HEK293 (cell line): Measurements from ENCODE around the gene SRSF8.
"Not testable (repeated sequence)": the region's sequence is repeated elsewhere in the genome, so short reads cannot be mapped to it uniquely, and the experiment has no call there.

Source experiments
- CTCF ChIA-PET: fragments of 350-600 bp; formaldehyde crosslinking; extraction: SDS; loops from one replicate; lab custom pipeline; 2021; ENCODE audit warnings: antibody characterized with exemption; lab: Yijun Ruan, JAX
- POLR2A ChIA-PET: fragments of 300-600 bp; formaldehyde crosslinking; extraction: SDS; loops from one replicate; lab custom pipeline; 2020; ENCODE audit warnings: antibody characterized with exemption, inconsistent platforms; lab: Yijun Ruan, JAX
- H3K27ac ChIP-seq: fragments of 200-500 bp; sonication (Bioruptor generic); 2 replicates; pipeline ENCODE4 v1.5.1; 2014; ENCODE audit warnings: low read depth, low read length, control low read depth, inconsistent platforms; ENCODE audit errors: extremely low read depth
- H3K36me3 ChIP-seq, 2 experiments: fragments of 200-500 bp in 1 of 2; sonication (Bioruptor generic) in 1 of 2; 1 replicate in 1 of 2; 2 replicates in 1 of 2; pipeline ENCODE4 v1.5.1; 2014 to 2017; ENCODE audit warnings: inconsistent platforms in 2 of 2, low read length in 2 of 2; ENCODE audit not compliant: control insufficient read depth in 2 of 2, insufficient read depth in 1 of 2
- H3K4me1 ChIP-seq: fragments of 200-500 bp; sonication (Bioruptor generic); 2 replicates; pipeline ENCODE4 v1.5.1; 2014; ENCODE audit warnings: mild to moderate bottlenecking, low read length, inconsistent platforms; ENCODE audit not compliant: control insufficient read depth, insufficient read depth
- H3K4me3 ChIP-seq: 2 replicates; pipeline ENCODE4 v1.5.1; 2011; ENCODE audit warnings: low read depth, mild to moderate bottlenecking, control low read depth, low read length, moderate library complexity
- H3K9me3 ChIP-seq: fragments of 200-500 bp; sonication (Bioruptor generic); 2 replicates; pipeline ENCODE4 v1.5.1; 2014; ENCODE audit warnings: low read depth, low read length, inconsistent platforms; ENCODE audit not compliant: control insufficient read depth, insufficient read depth
- FEZF1 ChIP-seq: fragments of 450-650 bp; formaldehyde crosslinking; IDR thresholded peaks from 2 replicates; pipeline ENCODE4 v1.5.1; 2016; ENCODE audit warnings: missing biosample characterization, missing genetic modification characterization
- GLI2 ChIP-seq: fragments of 450-650 bp; formaldehyde crosslinking; IDR thresholded peaks from 2 replicates; pipeline ENCODE4; 2017; ENCODE audit warnings: missing biosample characterization, missing genetic modification characterization, low read depth, borderline replicate concordance
- KLF16 ChIP-seq: fragments of 450-650 bp; formaldehyde crosslinking; IDR thresholded peaks from 2 replicates; pipeline ENCODE4 v1.5.1; 2017; ENCODE audit warnings: missing biosample characterization, missing genetic modification characterization
- ZBTB8A ChIP-seq: fragments of 450-650 bp; formaldehyde crosslinking; IDR thresholded peaks from 2 replicates; pipeline ENCODE4 v1.5.1; 2016; ENCODE audit warnings: missing biosample characterization, missing genetic modification characterization
- ZFP37 ChIP-seq: fragments of 450-650 bp; formaldehyde crosslinking; IDR thresholded peaks from 2 replicates; pipeline ENCODE4 v1.5.1; 2016; ENCODE audit warnings: missing biosample characterization, missing genetic modification characterization
- ZNF112 ChIP-seq: fragments of 450-650 bp; formaldehyde crosslinking; IDR thresholded peaks from 2 replicates; pipeline ENCODE4 v1.5.0; 2017; ENCODE audit warnings: missing biosample characterization, missing genetic modification characterization
- ZNF157 ChIP-seq: fragments of 450-650 bp; formaldehyde crosslinking; IDR thresholded peaks from 2 replicates; pipeline ENCODE4 v1.5.1; 2016; ENCODE audit warnings: missing biosample characterization, missing genetic modification characterization
- ZNF223 ChIP-seq: fragments of 450-650 bp; formaldehyde crosslinking; IDR thresholded peaks from 2 replicates; pipeline ENCODE4 v1.5.1; 2016; ENCODE audit warnings: missing biosample characterization, missing genetic modification characterization
- ZNF302 ChIP-seq: fragments of 450-650 bp; formaldehyde crosslinking; IDR thresholded peaks from 2 replicates; pipeline ENCODE4 v1.5.1; 2016; ENCODE audit warnings: missing biosample characterization, missing genetic modification characterization, low read depth
- ZNF391 ChIP-seq: fragments of 450-650 bp; formaldehyde crosslinking; IDR thresholded peaks from 2 replicates; pipeline ENCODE4 v1.5.1; 2016; ENCODE audit warnings: low read depth, missing biosample characterization, missing genetic modification characterization, borderline replicate concordance
- ZNF423 ChIP-seq: fragments of 450-650 bp; formaldehyde crosslinking; IDR thresholded peaks from 2 replicates; pipeline ENCODE4 v1.5.1; 2016; ENCODE audit warnings: missing biosample characterization, missing genetic modification characterization
- ZNF488 ChIP-seq: fragments of 450-650 bp; formaldehyde crosslinking; IDR thresholded peaks from 2 replicates; pipeline ENCODE4 v1.5.1; 2016; ENCODE audit warnings: missing biosample characterization, missing genetic modification characterization
- ZNF510 ChIP-seq: fragments of 450-650 bp; formaldehyde crosslinking; IDR thresholded peaks from 2 replicates; pipeline ENCODE4 v1.5.1; 2018; ENCODE audit warnings: mild to moderate bottlenecking, missing genetic modification characterization, missing biosample characterization; ENCODE audit not compliant: insufficient replicate concordance
- ZNF600 ChIP-seq: fragments of 450-650 bp; formaldehyde crosslinking; IDR thresholded peaks from 2 replicates; pipeline ENCODE4 v1.5.1; 2016; ENCODE audit warnings: missing biosample characterization, missing genetic modification characterization
- ZNF629 ChIP-seq: fragments of 450-650 bp; formaldehyde crosslinking; IDR thresholded peaks from 2 replicates; pipeline ENCODE4 v1.5.1; 2017; ENCODE audit warnings: missing biosample characterization, missing genetic modification characterization
- ZNF776 ChIP-seq: fragments of 450-650 bp; formaldehyde crosslinking; IDR thresholded peaks from 2 replicates; pipeline ENCODE4 v1.5.0; 2017; ENCODE audit warnings: missing biosample characterization, missing genetic modification characterization, borderline replicate concordance
- ZNF830 ChIP-seq: fragments of 450-650 bp; IDR thresholded peaks from 2 replicates; pipeline ENCODE4 v1.5.0; 2018; ENCODE audit warnings: missing biosample characterization, missing genetic modification characterization, low read depth, mild to moderate bottlenecking, moderate library complexity
- ZSCAN16 ChIP-seq: fragments of 450-650 bp; formaldehyde crosslinking; IDR thresholded peaks from 2 replicates; pipeline ENCODE4 v1.5.1; 2016; ENCODE audit warnings: missing biosample characterization, missing genetic modification characterization
- ZSCAN30 ChIP-seq: fragments of 450-650 bp; IDR thresholded peaks from 2 replicates; pipeline ENCODE4 v1.5.1; 2018; ENCODE audit warnings: missing biosample characterization, mild to moderate bottlenecking, missing genetic modification characterization, moderate library complexity
- ZXDB ChIP-seq: fragments of 450-650 bp; formaldehyde crosslinking; IDR thresholded peaks from 2 replicates; pipeline ENCODE4 v1.5.1; 2016; ENCODE audit warnings: missing biosample characterization, missing genetic modification characterization
- TF ChIP-seq, protein P1 (sequence below): fragments of 450-650 bp; IDR thresholded peaks from 2 replicates; pipeline ENCODE4 v1.5.1; 2018; ENCODE audit warnings: missing biosample characterization, missing genetic modification characterization
- TF ChIP-seq, protein P2 (sequence below): fragments of 450-650 bp; formaldehyde crosslinking; IDR thresholded peaks from 2 replicates; pipeline ENCODE4 v1.5.1; 2016; ENCODE audit warnings: missing biosample characterization, missing genetic modification characterization

SRSF8 gene

DNA sequence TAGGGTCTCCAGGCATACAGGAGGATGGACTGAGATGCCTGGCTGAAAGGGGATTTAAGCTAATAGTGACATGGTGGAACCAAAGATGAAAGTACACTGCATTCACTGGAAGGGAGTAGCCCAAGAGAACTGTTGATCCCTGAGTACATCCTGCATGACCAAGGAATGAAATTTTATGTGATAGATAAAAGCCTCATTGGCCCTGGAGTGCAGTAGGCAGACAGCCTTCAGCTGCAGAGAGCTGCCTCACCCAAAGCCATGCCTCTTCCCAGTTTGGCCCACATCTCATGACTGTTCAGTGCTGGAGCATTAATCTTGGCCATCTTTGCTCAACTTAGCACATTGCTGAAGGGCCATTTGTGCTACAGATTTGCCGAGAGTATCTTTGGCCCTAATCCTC, 33.7 kb upstream of the SRSF8 start:
- no peaks in the 10 kb centered on the region for H3K9me3 ChIP-seq
- H3K27ac ChIP-seq: no peak overlapping the region
- no peak overlapping the region for H3K4me3 ChIP-seq
- TF ChIP-seq FEZF1: no peak
- TF ChIP-seq ZNF423 (tag by site-specific recombination): no peak
- no peak for TF ChIP-seq ZSCAN30 (tag by site-specific recombination)
- TF ChIP-seq ZBTB8A (tag by site-specific recombination): no peak
- TF ChIP-seq, all 188 proteins: peak for 0
- Histone ChIP-seq H3K4me1 (no peaks in the 10 kb centered on the region), H3K36me3 (no peaks in the 10 kb centered on the region)
- ChIA-PET POLR2A (no interaction called here), CTCF (no interaction called here)

GRCh38 chr11:95035316-95035715, 31.4 kb upstream of the SRSF8 start:
- CTCF ChIA-PET: no interaction called here
- POLR2A ChIA-PET: no interaction called here
- Histone ChIP-seq H3K4me1 (no peaks in the 10 kb centered on the region), H3K36me3 (no peaks in the 10 kb centered on the region), H3K9me3 (no peaks in the 10 kb centered on the region), H3K4me3 (no peak overlapping the region), H3K27ac (no peak overlapping the region)
- TF ChIP-seq ZNF157 (no peak), ZNF302 (tag by site-specific recombination) (no peak), ZNF112 (tag by site-specific recombination) (no peak), ZNF629 (tag by site-specific recombination) (no peak), GLI2 (no peak), ZNF223 (tag by site-specific recombination) (no peak)
- TF ChIP-seq, protein P1, sequence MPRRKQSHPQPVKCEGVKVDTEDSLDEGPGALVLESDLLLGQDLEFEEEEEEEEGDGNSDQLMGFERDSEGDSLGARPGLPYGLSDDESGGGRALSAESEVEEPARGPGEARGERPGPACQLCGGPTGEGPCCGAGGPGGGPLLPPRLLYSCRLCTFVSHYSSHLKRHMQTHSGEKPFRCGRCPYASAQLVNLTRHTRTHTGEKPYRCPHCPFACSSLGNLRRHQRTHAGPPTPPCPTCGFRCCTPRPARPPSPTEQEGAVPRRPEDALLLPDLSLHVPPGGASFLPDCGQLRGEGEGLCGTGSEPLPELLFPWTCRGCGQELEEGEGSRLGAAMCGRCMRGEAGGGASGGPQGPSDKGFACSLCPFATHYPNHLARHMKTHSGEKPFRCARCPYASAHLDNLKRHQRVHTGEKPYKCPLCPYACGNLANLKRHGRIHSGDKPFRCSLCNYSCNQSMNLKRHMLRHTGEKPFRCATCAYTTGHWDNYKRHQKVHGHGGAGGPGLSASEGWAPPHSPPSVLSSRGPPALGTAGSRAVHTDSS (tag by site-specific recombination): no peak
- TF ChIP-seq, protein P2, sequence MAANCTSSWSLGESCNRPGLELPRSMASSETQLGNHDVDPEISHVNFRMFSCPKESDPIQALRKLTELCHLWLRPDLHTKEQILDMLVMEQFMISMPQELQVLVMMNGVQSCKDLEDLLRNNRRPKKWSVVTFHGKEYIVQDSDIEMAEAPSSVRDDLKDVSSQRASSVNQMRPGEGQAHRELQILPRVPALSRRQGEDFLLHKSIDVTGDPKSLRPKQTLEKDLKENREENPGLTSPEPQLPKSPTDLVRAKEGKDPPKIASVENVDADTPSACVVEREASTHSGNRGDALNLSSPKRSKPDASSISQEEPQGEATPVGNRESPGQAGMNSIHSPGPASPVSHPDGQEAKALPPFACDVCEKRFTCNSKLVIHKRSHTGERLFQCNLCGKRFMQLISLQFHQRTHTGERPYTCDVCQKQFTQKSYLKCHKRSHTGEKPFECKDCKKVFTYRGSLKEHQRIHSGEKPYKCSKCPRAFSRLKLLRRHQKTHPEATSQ (tag by site-specific recombination): no peak

DNA sequence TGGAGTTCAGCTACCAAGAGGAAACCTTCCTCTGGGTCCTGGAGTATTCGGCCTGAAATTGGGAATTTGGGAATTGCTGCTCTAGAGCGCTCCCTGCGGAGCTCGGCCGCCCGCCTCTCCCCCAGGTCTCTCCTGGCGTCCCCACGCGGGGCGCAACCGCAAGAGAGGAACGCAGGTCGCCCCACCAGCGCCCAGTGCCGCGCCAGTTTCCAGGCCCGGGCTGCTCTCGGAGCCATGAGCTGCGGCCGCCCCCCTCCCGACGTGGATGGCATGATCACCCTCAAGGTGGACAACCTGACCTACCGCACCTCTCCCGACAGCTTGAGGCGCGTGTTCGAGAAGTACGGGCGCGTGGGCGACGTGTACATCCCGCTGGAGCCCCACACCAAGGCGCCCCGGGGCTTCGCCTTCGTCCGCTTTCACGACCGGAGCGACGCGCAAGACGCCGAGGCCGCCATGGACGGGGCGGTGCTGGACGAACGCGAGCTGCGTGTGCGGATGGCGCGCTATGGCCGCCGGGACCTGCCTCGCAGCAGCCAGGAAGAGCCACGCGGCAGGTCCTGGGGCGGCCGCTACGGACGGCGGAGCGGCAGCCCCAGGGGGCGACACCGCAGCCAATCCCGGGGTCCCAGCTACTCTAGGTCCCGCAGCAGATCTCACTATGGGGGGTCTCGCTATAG, 29.2 kb upstream of the SRSF8 start:
- POLR2A ChIA-PET, H3K27ac ChIP-seq, H3K4me3 ChIP-seq, H3K9me3 ChIP-seq, CTCF ChIA-PET, H3K4me1 ChIP-seq, H3K36me3 ChIP-seq: not testable (repeated sequence)

- TF ChIP-seq ZFP37 (tag by site-specific recombination): no peak
- no peak overlapping the region for H3K27ac ChIP-seq
These were observed 24.5 kb upstream of the SRSF8 start for GRCh38 chr11:95042239-95042638.

GRCh38 chr11:95042906-95043305, 23.8 kb upstream of the SRSF8 start:
- CTCF ChIA-PET: no interaction called here
- POLR2A ChIA-PET: no interaction called here
- H3K9me3 ChIP-seq: no peaks in the 10 kb centered on the region
- no peak overlapping the region for H3K27ac ChIP-seq
- no peaks in the 10 kb centered on the region for H3K36me3 ChIP-seq
- no peak overlapping the region for H3K4me3 ChIP-seq
- H3K4me1 ChIP-seq: no peaks in the 10 kb centered on the region
- TF ChIP-seq ZNF391 (tag by site-specific recombination): no peak
- no peak for TF ChIP-seq KLF16 (tag by site-specific recombination)
- no peak for TF ChIP-seq ZSCAN16 (tag by site-specific recombination)
- TF ChIP-seq ZNF488 (tag by site-specific recombination): no peak
- TF ChIP-seq ZNF510 (tag by site-specific recombination): no peak
- TF ChIP-seq ZXDB (tag by site-specific recombination): no peak
- no peak for TF ChIP-seq ZNF830 (tag by site-specific recombination)
- no peak for TF ChIP-seq ZNF600
- no peak for TF ChIP-seq ZNF776

More at GRCh38 chr11:95042239-95042638, 24.5 kb upstream of the SRSF8 start:
- Histone ChIP-seq H3K4me3 (no peak overlapping the region), H3K36me3 (no peaks in the 10 kb centered on the region), H3K4me1 (no peaks in the 10 kb centered on the region), H3K9me3 (no peaks in the 10 kb centered on the region)
- ChIA-PET CTCF (no interaction called here), POLR2A (no interaction called here)
